Astrocyte (in vitro differentiated cells and primary cell): Measurements from ENCODE around the gene EGFLAM.

Source experiments
- CTCF ChIP-seq: IDR thresholded peaks from 2 replicates; pipeline ENCODE4 v1.5.1; 2011; ENCODE audit warnings: low read depth, mild to moderate bottlenecking, inconsistent platforms, low read length, moderate library complexity; ENCODE audit not compliant: insufficient read depth
- EZH2 ChIP-seq: IDR thresholded peaks from 2 replicates; pipeline ENCODE4 v1.6.1; 2012; ENCODE audit warnings: mild to moderate bottlenecking, low read length, inconsistent platforms; ENCODE audit not compliant: insufficient read depth

- no peak for TF ChIP-seq CTCF
- TF ChIP-seq EZH2, result no peak
These were observed 109.1 kb downstream of the EGFLAM start for GRCh38 chr5:38367410-38367809.
